ENCODE results near the gene FBXL12.
A peak's percentile ranks its signal among the peaks of the same experiment; 100 is the strongest.
"Not testable (repeated sequence)": the region's sequence is repeated elsewhere in the genome, so short reads cannot be mapped to it uniquely, and the experiment has no call there.

FBXL12 gene

DNA sequence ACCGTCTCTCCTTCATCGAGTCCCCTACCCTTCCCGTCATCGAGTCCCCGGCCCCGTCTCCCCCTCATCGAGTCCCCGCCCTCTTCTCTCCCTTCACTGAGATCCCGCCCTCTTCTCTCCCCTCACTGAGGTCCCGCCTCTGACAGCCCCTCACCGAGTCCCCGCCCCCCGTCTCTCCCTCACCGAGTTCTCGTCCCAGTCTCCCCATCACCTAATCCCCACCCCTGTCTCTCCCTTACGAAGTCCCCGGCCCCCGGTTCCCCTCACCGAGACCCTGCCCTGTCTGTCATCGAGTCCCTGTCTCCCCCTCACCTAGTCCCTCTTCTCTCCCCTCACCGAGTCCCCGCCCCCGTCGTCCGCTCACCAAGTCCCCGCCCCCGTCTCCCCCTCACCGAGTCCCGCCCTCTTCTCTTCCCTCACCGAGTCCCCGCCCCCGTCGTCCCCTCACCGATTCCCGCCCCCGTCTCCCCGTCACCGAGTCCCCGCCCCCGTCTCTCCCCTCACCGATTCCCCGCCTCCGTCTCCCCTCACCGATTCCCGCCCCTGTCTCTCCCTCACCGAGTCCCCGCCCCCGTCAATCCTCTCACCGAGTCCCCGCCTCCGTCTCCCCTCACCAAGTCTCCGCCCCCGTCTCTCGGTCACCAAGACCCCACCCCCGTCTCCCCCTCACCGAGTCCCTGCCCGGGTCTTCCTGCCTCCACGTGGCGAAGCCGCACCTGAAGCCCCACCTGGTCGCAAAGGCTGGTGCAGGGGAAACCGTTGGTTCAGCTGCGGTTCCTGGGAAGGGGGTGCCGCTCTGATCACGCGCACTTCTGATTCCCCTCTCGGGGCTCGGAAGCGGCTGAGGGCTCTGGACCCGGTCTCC is 26.4 kb downstream of the FBXL12 start:
- DNase-seq (ENCODE audit: low read depth) = peak; percentile 82

DNA sequence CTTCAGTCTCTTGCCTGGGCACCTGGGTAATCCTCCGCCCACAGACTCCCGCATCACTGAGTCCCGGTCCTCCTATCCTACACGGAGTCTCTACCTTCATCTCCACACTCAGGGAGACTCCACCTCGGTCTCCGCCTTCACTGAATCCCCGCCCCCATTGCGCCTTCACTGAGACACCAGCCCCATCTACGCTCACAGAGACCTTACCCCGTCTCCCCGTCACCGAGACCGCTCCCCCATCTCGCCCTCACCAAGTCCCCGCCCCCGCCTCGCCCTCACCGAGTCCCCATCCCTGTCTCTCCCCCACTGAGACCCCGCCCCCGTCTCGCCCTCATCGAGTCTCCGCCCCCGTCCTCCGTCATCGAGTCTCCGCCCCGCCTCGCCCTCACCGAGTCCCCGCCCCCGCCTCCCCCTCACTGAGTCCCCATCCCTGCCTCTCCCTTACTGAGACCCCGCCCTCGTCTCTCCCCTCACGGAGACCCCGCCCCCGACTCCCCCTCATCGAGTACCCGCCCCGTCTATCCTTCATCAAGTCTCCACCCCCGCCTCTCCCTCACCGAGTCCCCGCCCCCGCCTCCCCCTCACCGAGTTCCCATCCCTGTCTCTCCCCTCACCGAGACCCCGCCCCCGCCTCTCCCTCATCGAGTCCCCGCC is 27.2 kb downstream of the FBXL12 start:
- peak; percentile 82 for DNase-seq (ENCODE audit: low read depth)

DNA sequence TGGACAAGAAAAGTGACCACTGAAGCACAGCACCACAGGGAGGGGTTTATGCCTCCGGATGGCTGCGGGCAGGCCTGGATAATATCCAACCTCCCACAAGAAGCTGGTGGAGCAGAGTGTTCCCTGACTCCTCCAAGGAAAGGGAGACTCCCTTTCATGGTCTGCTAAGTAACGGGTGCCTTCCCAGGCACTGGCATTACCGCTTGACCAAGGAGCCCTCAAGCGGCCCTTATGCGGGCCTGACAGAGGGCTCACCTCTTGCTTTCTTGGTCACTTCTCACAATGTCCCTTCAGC is 27.9 kb downstream of the FBXL12 start:
- not testable (repeated sequence) for DNase-seq (ENCODE audit: low read depth)

DNA sequence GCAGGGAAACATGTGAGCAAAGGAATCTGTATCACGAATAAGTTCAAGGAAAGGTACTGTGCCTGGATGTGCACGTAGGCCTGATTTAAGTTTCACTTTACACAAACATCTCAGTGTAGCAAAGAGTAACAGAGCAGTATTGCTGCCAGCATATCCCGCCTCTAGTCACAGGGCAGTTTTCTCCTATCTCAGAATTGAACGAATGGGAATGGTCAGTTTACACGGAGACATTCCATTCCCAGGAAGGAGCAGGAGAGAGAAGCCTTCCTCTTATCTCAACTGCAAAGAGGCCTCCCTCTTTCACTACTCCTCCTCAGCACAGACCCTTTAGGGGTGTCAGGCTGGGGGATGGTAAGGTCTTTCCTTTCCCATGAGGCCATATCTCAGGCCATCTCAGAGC is 29.3 kb downstream of the FBXL12 start:
- not testable (repeated sequence) for DNase-seq (ENCODE audit: low read depth)

DNA sequence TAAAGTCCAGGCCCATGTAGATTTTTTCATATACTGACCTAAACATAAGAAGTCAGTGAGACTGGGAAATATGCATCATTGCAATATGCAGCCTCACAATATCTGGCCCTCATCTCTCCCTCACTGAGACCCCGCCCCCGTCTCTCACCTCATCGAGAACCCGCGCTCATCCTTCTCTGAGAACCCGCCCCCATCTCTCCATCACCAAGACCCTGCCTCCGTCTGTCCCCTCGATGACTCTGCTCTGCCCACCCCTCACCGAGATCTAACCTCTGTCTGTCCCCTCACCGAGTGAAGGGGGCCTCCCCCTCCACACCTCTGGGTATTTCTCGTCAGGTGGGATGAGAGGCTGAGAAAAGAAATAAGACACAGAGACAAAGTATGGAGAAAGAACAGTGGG is 29.8 kb downstream of the FBXL12 start:
- no peak for DNase-seq (ENCODE audit: low read depth)

DNA sequence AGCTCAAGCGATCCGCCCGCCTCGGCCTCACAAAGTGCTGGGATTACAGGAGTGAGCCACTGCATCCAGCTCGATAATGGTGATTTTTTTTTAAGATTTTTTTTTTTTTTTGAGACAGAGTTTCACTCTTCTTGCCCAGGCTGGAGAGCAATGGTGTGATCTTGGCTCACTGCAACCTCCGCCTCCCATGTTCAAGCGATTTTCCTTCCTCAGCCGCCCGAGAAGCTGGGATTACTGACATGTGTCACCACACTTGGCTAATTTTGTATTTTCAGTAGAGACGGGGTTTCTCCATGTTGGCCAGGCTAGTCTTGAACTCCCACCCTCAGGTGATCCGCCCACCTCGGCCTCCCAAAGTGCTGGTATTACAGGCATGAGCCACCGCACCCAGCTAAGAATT is 30.3 kb downstream of the FBXL12 start:
- DNase-seq (ENCODE audit: low read depth) = not testable (repeated sequence)

DNA sequence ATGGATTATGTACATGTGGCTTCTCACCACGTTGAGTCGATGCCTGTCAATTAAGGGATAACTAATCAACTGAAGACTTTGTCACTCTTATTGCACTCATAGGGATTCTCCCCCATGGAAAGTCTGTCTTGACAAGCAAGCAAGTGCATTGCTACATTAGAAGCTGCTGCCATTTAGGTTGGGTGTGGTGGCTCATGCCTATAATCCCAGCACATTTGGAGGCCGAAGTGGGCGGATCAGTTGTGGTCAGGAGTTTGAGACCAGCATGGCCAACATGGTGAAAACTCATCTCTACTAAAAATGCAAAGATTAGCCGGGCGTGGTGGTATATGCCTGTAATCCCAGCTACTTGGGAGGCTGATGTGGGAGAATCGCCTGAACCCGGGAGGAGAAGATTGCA is 32.1 kb downstream of the FBXL12 start:
- DNase-seq (ENCODE audit: low read depth) = no peak

DNA sequence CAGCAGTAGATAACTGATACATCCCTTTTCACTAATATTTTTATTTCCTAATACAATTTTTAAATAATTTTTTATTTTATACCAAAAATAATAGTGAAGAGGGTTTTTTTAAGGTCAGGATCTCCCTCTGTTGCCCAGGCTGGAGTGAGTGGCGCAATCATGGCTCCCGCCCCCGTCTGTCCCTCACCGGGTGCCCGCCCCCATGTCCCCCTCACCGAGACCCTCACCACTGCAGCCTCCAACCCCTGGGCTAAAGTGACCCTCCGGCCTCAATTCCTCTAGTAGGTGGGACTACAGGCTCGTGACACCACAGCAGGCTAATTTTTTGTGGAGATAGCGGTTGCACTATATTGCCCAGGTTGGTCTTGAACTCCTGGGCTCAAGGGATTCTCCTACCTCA is 32.5 kb downstream of the FBXL12 start:
- no peak for DNase-seq (ENCODE audit: low read depth)

DNA sequence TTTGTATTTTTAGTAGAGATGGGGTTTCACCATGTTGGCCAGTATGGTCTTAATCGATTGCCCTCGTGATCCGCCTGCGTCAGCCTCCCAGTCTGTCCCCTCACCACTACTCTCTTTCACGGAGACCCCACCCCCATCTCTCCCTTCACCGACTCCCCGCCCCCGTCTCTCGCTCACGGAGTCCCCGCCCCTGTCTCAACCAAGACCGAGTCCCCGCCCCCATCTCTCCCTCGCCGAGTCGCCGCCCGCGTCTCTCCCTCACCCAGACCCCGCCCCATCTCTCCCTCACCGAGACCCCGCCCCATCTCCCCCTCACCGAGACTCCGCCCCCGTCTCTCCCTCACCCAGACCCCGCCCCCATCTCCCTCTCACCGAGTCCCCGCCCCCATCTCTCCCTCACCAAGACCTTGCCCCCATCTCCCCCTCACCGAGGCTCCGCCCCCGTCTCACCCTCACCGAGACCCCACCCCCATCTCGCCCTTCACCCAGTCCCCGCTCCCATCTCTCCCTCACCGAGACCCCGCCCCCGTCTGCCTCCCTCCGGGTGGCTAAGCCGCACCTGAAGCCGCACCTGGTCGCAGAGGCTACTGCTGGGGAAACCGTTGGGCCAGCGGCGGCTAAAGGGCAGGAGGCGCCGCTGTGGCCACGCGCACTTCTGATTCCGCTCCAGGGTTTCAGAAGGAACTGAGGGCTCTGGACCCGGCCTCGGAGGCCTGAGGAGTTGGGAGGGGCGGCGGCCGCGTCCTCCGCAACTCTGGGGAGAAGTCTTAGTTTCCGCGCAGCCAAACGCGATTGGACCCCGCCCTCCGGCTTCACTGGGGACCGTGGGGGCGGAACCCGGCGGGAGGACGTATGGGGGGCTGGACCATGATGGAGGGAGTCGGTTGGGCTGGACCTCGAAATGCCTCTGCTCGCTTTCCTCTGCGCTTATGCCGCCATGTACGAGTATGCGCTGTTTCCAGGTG is 33.2 kb downstream of the FBXL12 start:
- peak; percentile 91 for DNase-seq (ENCODE audit: low read depth)

DNA sequence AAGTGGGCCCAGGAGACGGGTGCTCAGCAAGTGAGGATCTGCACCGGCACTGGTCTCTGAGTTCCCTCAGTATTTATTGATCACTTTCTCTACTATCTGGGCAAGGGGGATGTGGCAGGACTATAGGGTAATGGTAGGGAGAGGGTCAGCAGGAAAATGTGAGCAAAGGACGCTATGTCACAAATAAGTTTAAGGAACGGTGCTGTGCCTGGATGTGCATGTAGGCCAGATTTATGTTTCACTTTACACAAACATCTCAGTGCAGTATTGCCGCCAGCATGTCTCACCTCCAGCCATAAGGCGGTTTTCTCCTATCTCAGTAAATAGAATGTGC is 34.7 kb downstream of the FBXL12 start:
- DNase-seq (ENCODE audit: low read depth) = not testable (repeated sequence)

DNA sequence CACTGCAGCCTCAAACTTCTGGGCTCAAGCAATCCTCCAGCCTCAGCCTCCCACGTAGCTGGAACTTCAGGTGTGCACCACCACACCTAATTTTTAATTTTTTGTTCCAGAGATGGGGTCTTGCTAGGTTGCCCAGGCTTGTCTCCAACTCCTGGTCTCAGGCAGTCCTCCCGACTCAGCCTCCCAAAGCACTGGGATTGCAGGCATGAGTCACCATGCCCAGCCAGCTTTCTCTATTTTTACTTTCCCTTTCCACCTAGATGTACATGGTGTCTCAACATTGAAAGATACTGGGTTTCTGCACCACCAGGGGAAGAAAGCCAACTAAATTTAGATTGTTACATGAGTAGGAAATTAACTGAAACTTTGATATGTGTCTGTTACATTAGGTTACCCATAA is 36.5 kb downstream of the FBXL12 start:
- DNase-seq (ENCODE audit: low read depth) = no peak

DNA sequence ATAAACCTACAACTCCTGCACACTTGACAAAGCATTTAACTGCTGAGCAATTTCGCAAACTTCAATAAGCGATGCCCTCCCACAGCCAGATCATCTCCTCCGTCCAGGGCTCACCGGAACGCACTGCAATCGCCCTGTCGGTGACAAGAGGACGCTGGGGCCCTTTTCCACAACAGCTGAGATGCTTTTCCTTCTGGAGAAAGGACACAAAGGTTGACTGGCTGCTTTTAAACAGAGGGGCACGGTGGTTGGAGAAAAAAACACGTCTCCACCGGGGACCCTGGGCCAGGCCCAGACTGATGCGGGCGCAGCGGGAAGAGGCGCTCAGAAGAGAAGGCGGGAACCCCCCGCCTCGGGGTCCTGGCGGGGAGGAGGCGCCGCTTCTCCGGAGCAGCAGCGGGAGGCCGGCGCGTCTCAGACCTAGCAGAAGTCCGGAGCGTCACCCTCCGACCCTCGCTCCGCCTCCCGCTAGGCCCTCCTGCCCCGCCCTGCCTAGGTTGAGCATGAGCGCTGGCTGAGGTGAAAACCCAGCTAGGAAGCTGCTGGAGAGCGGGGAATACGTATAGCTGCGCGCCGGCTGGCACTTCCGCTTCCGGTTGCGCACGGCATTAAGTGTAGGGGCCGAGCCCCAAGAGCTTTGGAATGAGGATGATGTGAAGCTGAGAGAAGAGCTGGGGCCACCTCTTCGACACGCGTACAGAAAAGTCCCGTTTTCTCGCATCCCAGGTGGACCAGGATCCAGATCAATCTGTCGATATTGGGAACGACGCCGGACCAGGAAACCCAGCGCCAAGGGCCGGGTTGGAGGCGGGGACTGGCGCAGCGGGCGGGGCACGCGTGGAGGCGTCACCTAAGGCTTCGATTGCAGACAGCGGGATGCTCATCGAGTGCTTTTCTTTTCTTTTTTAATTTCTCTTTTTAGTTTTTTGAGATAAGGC is 50.4 kb downstream of the FBXL12 start, which contains the start of gene ZNF846:
ZNF846 (minus strand) TSS at position 564 of the 938 bp plus-strand sequence. CDS start 3,788 bp downstream, outside the sequence.
- peak; percentile 84 for DNase-seq (ENCODE audit: low read depth)
